Calu3 (cell line): ENCODE data around the gene HIC1. TPM values are rescaled to one million over a fixed set of nuclear protein-coding genes. Genes with fewer than 3 reads are reported as not detected.

Experiments used
- BruUV-seq: library from RNA; stranded (reverse); fragments of 400-500 nt; replicated peaks from 2 replicates; lab custom pipeline; 2021; lab: Mats Ljungman, UMichigan
- CTCF ChIA-PET: fragments of 300-600 bp; sonication (Branson Sonifier 250); formaldehyde crosslinking; loops from one replicate; lab custom pipeline; 2022; ENCODE audit warnings: antibody characterized with exemption; lab: Charles Lee
- DNase-seq: peaks from one replicate; pipeline ENCODE4 v3.0.0; 2022
- H3K27ac Mint-ChIP-seq: one replicate; pipeline ENCODE4 v1.8.0; 2022; ENCODE audit warnings: mixed read lengths; ENCODE audit not compliant: unreplicated experiment
- H3K27me3 Mint-ChIP-seq: one replicate; pipeline ENCODE4 v1.8.0; 2022; ENCODE audit warnings: mixed read lengths; ENCODE audit not compliant: unreplicated experiment
- H3K36me3 Mint-ChIP-seq: one replicate; pipeline ENCODE4 v1.8.0; 2022; ENCODE audit warnings: mild to moderate bottlenecking, moderate library complexity, mixed read lengths; ENCODE audit not compliant: insufficient read depth, unreplicated experiment
- H3K4me1 Mint-ChIP-seq: one replicate; pipeline ENCODE4 v1.8.0; 2022; ENCODE audit warnings: mild to moderate bottlenecking, low read depth, mixed read lengths; ENCODE audit not compliant: unreplicated experiment
- H3K4me3 Mint-ChIP-seq: one replicate; pipeline ENCODE4 v1.8.0; 2022; ENCODE audit warnings: mild to moderate bottlenecking, low read depth, moderate library complexity, mixed read lengths; ENCODE audit not compliant: unreplicated experiment
- H3K9me3 Mint-ChIP-seq: one replicate; pipeline ENCODE4 v1.8.0; 2022; ENCODE audit warnings: low read depth, mixed read lengths; ENCODE audit not compliant: unreplicated experiment
- CTCF ChIP-seq: fragments of 200-600 bp; IDR thresholded peaks from one replicate; pipeline ENCODE4 v1.8.0; 2022; ENCODE audit warnings: antibody characterized with exemption; ENCODE audit not compliant: unreplicated experiment
- intact Hi-C: fragments of 100-400 bp; cut with micrococcal nuclease; formaldehyde crosslinking; loops from one replicate; pipeline ENCODE4 v1.10.0; 2022; ENCODE audit not compliant: unreplicated experiment
- microRNA-seq: library from miRNA; unstranded; fragments of <30 nt; microRNA quantifications from one replicate; pipeline ENCODE4 v1.2.0, GENCODE V29; 2022
- total RNA-seq: library from RNA; stranded (reverse); gene quantifications from 2 replicates; pipeline ENCODE4 v1.2.3, GENCODE V29; 2022

The HIC1 gene
- total RNA-seq, 1 experiment from 2014 or later, result 1.2 TPM

- TF ChIP-seq CTCF, result no peak
- CTCF ChIA-PET, result no interaction called here
- Mint-ChIP-seq H3K4me3 (no peak overlapping the region), H3K9me3 (no peaks in the 10 kb centered on the region), H3K27ac (no peak overlapping the region), H3K27me3 (no peaks in the 10 kb centered on the region), H3K4me1 (peaks cover under 1% of the 10 kb centered on the region), H3K36me3 (no peaks in the 10 kb centered on the region)
- no peak for DNase-seq
- intact Hi-C loops, result no loop called here
- BruUV-seq, result no TSS peak
Measured at GRCh38 chr17:2108170-2108569, 53.3 kb downstream of the HIC1 start.

- no peaks in the 10 kb centered on the region for H3K4me1 Mint-ChIP-seq
- H3K27ac Mint-ChIP-seq, result no peak overlapping the region
- intact Hi-C loops, result no loop called here
- no peaks in the 10 kb centered on the region for H3K9me3 Mint-ChIP-seq
- TF ChIP-seq CTCF, result no peak
- CTCF ChIA-PET, result interaction anchor here (0.6 kb wide), 1 partner anchor 120 kb away, joined by 3 read pairs; no protein-coding TSS in a partner anchor
- BruUV-seq, result no TSS peak
- H3K36me3 Mint-ChIP-seq, result no peaks in the 10 kb centered on the region
- H3K4me3 Mint-ChIP-seq, result no peak overlapping the region
- H3K27me3 Mint-ChIP-seq, result no peaks in the 10 kb centered on the region
- no peak for DNase-seq
Measured at GRCh38 chr17:2110436-2110835, 55.5 kb downstream of the HIC1 start.

GRCh38 chr17:2111691-2112090, 56.8 kb downstream of the HIC1 start:
- DNase-seq, result peak; percentile 1
- Mint-ChIP-seq H3K9me3 (no peaks in the 10 kb centered on the region), H3K4me3 (no peak overlapping the region), H3K27ac (no peak overlapping the region), H3K4me1 (no peaks in the 10 kb centered on the region), H3K27me3 (no peaks in the 10 kb centered on the region), H3K36me3 (no peaks in the 10 kb centered on the region)
- no TSS peak for BruUV-seq
- CTCF ChIA-PET, result no interaction called here
- no peak for TF ChIP-seq CTCF
- intact Hi-C loops, result no loop called here

Small RNAs within 50 kb of the gene (microRNA-seq; reads per million reads assigned to microRNA genes)
- gene MIR132, result 135 reads per million, percentile 69 among the genes with 10 or more reads in this experiment
- 5.3 reads per million, percentile 16 among the genes with 10 or more reads in this experiment for gene MIR212

Other genes with a start within 250 kb of the HIC1 start
- 18.6 and 20.7 TPM in 2 replicates for gene SMYD4, start 225.2 kb upstream of the HIC1 start, total RNA-seq
- 78.7 and 87.5 TPM in 2 replicates for gene RPA1, start 225.1 kb upstream of the HIC1 start, total RNA-seq
- not detected in 2 replicates for gene RTN4RL1, start 29.8 kb upstream of the HIC1 start, total RNA-seq
- 24.7 and 29.7 TPM in 2 replicates for gene DPH1, start 24.9 kb upstream of the HIC1 start, total RNA-seq
- 21.0 and 22.1 TPM in 2 replicates for gene OVCA2, start 13.1 kb upstream of the HIC1 start, total RNA-seq
- 13.0 and 13.5 TPM in 2 replicates for gene SMG6, start 248.7 kb downstream of the HIC1 start, total RNA-seq
- gene SRR, start 248.8 kb downstream of the HIC1 start, total RNA-seq, result 6.4 and 7.0 TPM in 2 replicates